ENCODE measurements around the gene NRG2.

The NRG2 gene

GRCh38 chr5:140049205-140049604 is 6.1 kb upstream of the NRG2 start:
- no peak for ATAC-seq
- TF ChIP-seq, protein P1, sequence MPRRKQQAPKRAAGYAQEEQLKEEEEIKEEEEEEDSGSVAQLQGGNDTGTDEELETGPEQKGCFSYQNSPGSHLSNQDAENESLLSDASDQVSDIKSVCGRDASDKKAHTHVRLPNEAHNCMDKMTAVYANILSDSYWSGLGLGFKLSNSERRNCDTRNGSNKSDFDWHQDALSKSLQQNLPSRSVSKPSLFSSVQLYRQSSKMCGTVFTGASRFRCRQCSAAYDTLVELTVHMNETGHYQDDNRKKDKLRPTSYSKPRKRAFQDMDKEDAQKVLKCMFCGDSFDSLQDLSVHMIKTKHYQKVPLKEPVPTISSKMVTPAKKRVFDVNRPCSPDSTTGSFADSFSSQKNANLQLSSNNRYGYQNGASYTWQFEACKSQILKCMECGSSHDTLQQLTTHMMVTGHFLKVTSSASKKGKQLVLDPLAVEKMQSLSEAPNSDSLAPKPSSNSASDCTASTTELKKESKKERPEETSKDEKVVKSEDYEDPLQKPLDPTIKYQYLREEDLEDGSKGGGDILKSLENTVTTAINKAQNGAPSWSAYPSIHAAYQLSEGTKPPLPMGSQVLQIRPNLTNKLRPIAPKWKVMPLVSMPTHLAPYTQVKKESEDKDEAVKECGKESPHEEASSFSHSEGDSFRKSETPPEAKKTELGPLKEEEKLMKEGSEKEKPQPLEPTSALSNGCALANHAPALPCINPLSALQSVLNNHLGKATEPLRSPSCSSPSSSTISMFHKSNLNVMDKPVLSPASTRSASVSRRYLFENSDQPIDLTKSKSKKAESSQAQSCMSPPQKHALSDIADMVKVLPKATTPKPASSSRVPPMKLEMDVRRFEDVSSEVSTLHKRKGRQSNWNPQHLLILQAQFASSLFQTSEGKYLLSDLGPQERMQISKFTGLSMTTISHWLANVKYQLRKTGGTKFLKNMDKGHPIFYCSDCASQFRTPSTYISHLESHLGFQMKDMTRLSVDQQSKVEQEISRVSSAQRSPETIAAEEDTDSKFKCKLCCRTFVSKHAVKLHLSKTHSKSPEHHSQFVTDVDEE (CRISPR knock-in tag; IDR thresholded peaks at IDR 0.05) = no peak
- TF ChIP-seq BACH2 (CRISPR knock-in tag; IDR thresholded peaks at IDR 0.05; ENCODE audit: borderline replicate concordance) = no peak
- no peak for TF ChIP-seq SNAI2 (CRISPR knock-in tag; IDR thresholded peaks at IDR 0.05)
- TF ChIP-seq PATZ1 (CRISPR knock-in tag; IDR thresholded peaks at IDR 0.05; ENCODE audit: borderline replicate concordance) = no peak
- TF ChIP-seq POU6F1 (CRISPR knock-in tag; IDR thresholded peaks at IDR 0.05; ENCODE audit: borderline replicate concordance, low read depth) = no peak
- TF ChIP-seq CSDC2 (CRISPR knock-in tag; IDR thresholded peaks at IDR 0.05) = no peak
- TF ChIP-seq, protein P2, sequence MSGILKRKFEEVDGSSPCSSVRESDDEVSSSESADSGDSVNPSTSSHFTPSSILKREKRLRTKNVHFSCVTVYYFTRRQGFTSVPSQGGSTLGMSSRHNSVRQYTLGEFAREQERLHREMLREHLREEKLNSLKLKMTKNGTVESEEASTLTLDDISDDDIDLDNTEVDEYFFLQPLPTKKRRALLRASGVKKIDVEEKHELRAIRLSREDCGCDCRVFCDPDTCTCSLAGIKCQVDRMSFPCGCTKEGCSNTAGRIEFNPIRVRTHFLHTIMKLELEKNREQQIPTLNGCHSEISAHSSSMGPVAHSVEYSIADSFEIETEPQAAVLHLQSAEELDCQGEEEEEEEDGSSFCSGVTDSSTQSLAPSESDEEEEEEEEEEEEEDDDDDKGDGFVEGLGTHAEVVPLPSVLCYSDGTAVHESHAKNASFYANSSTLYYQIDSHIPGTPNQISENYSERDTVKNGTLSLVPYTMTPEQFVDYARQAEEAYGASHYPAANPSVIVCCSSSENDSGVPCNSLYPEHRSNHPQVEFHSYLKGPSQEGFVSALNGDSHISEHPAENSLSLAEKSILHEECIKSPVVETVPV (CRISPR knock-in tag; IDR thresholded peaks at IDR 0.05) = no peak
- no peak for TF ChIP-seq CREB5 (CRISPR knock-in tag; IDR thresholded peaks at IDR 0.05; ENCODE audit: low read depth)
- TF ChIP-seq RARB (CRISPR knock-in tag; IDR thresholded peaks at IDR 0.05) = no peak
- no peak for TF ChIP-seq GLIS3 (CRISPR knock-in tag; IDR thresholded peaks at IDR 0.05)
- TF ChIP-seq ZFP3 (CRISPR knock-in tag; IDR thresholded peaks at IDR 0.05) = no peak
- TF ChIP-seq ARNTL (CRISPR knock-in tag; IDR thresholded peaks at IDR 0.05; ENCODE audit: borderline replicate concordance, low read depth) = no peak
- TF ChIP-seq PPARA (CRISPR knock-in tag; IDR thresholded peaks at IDR 0.05; ENCODE audit: borderline replicate concordance) = no peak
- no peak for TF ChIP-seq TCF4 (CRISPR knock-in tag; IDR thresholded peaks at IDR 0.05; ENCODE audit: borderline replicate concordance)
- no peak for TF ChIP-seq ZC3H10 (CRISPR knock-in tag; IDR thresholded peaks at IDR 0.05)

- ATAC-seq = no peak
- TF ChIP-seq ZFP3 (CRISPR knock-in tag; IDR thresholded peaks at IDR 0.05) = no peak
- no peak for TF ChIP-seq ZNF565 (CRISPR knock-in tag; conservative IDR thresholded peaks at IDR 0.05; ENCODE audit: low read depth)
- no peak for TF ChIP-seq GLIS3 (CRISPR knock-in tag; IDR thresholded peaks at IDR 0.05)
- no peak for TF ChIP-seq ZFP30 (CRISPR knock-in tag; IDR thresholded peaks at IDR 0.05)
- no peak for TF ChIP-seq OSR1 (CRISPR knock-in tag; IDR thresholded peaks at IDR 0.05)
- no peak for TF ChIP-seq ARNTL (CRISPR knock-in tag; IDR thresholded peaks at IDR 0.05; ENCODE audit: borderline replicate concordance, low read depth)
- no peak for TF ChIP-seq ISL1 (CRISPR knock-in tag; IDR thresholded peaks at IDR 0.05)
- TF ChIP-seq CSDC2 (CRISPR knock-in tag; IDR thresholded peaks at IDR 0.05) = no peak
- no peak for TF ChIP-seq POU6F1 (CRISPR knock-in tag; IDR thresholded peaks at IDR 0.05; ENCODE audit: borderline replicate concordance, low read depth)
- TF ChIP-seq PATZ1 (CRISPR knock-in tag; IDR thresholded peaks at IDR 0.05; ENCODE audit: borderline replicate concordance) = no peak
- TF ChIP-seq CREB5 (CRISPR knock-in tag; IDR thresholded peaks at IDR 0.05; ENCODE audit: low read depth) = no peak
- TF ChIP-seq ZNF8 (CRISPR knock-in tag; IDR thresholded peaks at IDR 0.05) = no peak
- TF ChIP-seq ZC3H10 (CRISPR knock-in tag; IDR thresholded peaks at IDR 0.05) = no peak
- TF ChIP-seq SNAI2 (CRISPR knock-in tag; IDR thresholded peaks at IDR 0.05) = no peak
- TF ChIP-seq, protein P2 (CRISPR knock-in tag; IDR thresholded peaks at IDR 0.05) = no peak
- TF ChIP-seq ZNF70 (CRISPR knock-in tag; IDR thresholded peaks at IDR 0.05) = no peak
- TF ChIP-seq TCF4 (CRISPR knock-in tag; IDR thresholded peaks at IDR 0.05; ENCODE audit: borderline replicate concordance) = no peak
These were observed 942 bp upstream of the NRG2 start for GRCh38 chr5:140044041-140044440.
